Suprapubic skin (tissue), 4 donors: Measurements from ENCODE around the gene FIGNL1. TPM values are rescaled to one million over a fixed set of nuclear protein-coding genes. Genes with fewer than 3 reads are reported as not detected.
A peak's percentile ranks its signal among the peaks of the same experiment; 100 is the strongest.

Experiments
- DNase-seq, 2 donors: peaks; one replicate each; pipeline ENCODE4 v3.0.0-alpha.2; 2019; ENCODE audit warnings: low spot score in 2 of 2
- H3K27ac ChIP-seq: fragments of 200-600 bp; sonication (generic); one replicate; pipeline ENCODE4 v1.5.1; 2019
- H3K27me3 ChIP-seq: fragments of 200-600 bp; sonication (generic); one replicate; pipeline ENCODE4 v1.5.1; 2019
- H3K36me3 ChIP-seq: fragments of 200-600 bp; sonication (generic); one replicate; pipeline ENCODE4 v1.5.1; 2019
- H3K4me1 ChIP-seq: fragments of 200-600 bp; sonication (generic); one replicate; pipeline ENCODE4 v1.5.1; 2019
- H3K4me3 ChIP-seq: fragments of 200-600 bp; sonication (generic); one replicate; pipeline ENCODE4 v1.5.1; 2019; ENCODE audit warnings: mild to moderate bottlenecking
- H3K9me3 ChIP-seq: fragments of 200-600 bp; sonication (generic); one replicate; pipeline ENCODE4 v1.5.1; 2019
- CTCF ChIP-seq, 2 donors: fragments of 200-600 bp in 1 of 2; fragments of 450-650 bp in 1 of 2; sonication (generic) in 1 of 2; IDR thresholded peaks; one replicate each; pipeline ENCODE4 v1.5.1; 2016 to 2019; ENCODE audit warnings: antibody characterized with exemption in 2 of 2, mild to moderate bottlenecking in 1 of 2, moderate library complexity in 1 of 2
- EP300 ChIP-seq: sonication (generic); formaldehyde crosslinking; IDR thresholded peaks from one replicate; pipeline ENCODE4 v1.6.1; 2017; ENCODE audit warnings: antibody characterized with exemption
- POLR2A ChIP-seq, 2 donors: fragments of 450-650 bp; IDR thresholded peaks; one replicate each; pipeline ENCODE4 v1.6.1; 2017; ENCODE audit warnings: antibody characterized with exemption in 2 of 2, mild to moderate bottlenecking in 2 of 2, moderate library complexity in 2 of 2
- POLR2AphosphoS5 ChIP-seq, 3 donors: sonication (generic); formaldehyde crosslinking; IDR thresholded peaks; one replicate each; pipeline ENCODE4 v1.6.1; 2017; ENCODE audit warnings: antibody characterized with exemption in 3 of 3
- WGBS: methylation state at CpG from one replicate; pipeline ENCODE4 v1.1.5; 2018; 5-methylcytosine and 5-hydroxymethylcytosine counted together
- total RNA-seq, 4 donors: library from RNA; depleted of rRNA; stranded (reverse); fragments of >200 nt; gene quantifications; one replicate each; pipeline ENCODE4 v1.1.0, GENCODE V29; 2016

FIGNL1 gene
- total RNA-seq, 4 donors from 2014 or later: 8.1 to 22.1 (median 16.4) TPM

GRCh38 chr7:50471970-50472369 lies 21.8 kb upstream of the FIGNL1 start:
- Histone ChIP-seq H3K9me3 (no peaks in the 10 kb centered on the region), H3K4me3 (no peak overlapping the region), H3K27me3 (no peaks in the 10 kb centered on the region), H3K27ac (no peak overlapping the region), H3K36me3 (no peaks in the 10 kb centered on the region), H3K4me1 (peaks cover 7% of the 10 kb centered on the region)
- TF ChIP-seq POLR2A (IDR thresholded peaks at IDR 0.05) (no peak), CTCF (IDR thresholded peaks at IDR 0.05) (no peak), POLR2AphosphoS5 (IDR thresholded peaks at IDR 0.05) (no peak), EP300 (no peak)
- DNase-seq: no peak
- WGBS: 93% methylated on average over 5 of the region's 5 CpGs

- TF ChIP-seq POLR2AphosphoS5 (IDR thresholded peaks at IDR 0.05) (no peak), POLR2A (IDR thresholded peaks at IDR 0.05) (no peak), CTCF (IDR thresholded peaks at IDR 0.05) (no peak), EP300 (no peak)
- H3K27ac ChIP-seq: no peak overlapping the region
- peaks cover 7% of the 10 kb centered on the region for H3K4me1 ChIP-seq
- no peak overlapping the region for H3K4me3 ChIP-seq
- 92% methylated on average over 10 of the region's 17 CpGs for WGBS
- H3K27me3 ChIP-seq: no peaks in the 10 kb centered on the region
- DNase-seq: no peak
- no peaks in the 10 kb centered on the region for H3K9me3 ChIP-seq
- no peaks in the 10 kb centered on the region for H3K36me3 ChIP-seq
These were observed 20.4 kb upstream of the FIGNL1 start for GRCh38 chr7:50470250-50471163.

GRCh38 chr7:50469181-50469580 lies 19.0 kb upstream of the FIGNL1 start:
- Histone ChIP-seq H3K27me3 (no peaks in the 10 kb centered on the region), H3K4me1 (peaks cover 5% of the 10 kb centered on the region), H3K36me3 (no peaks in the 10 kb centered on the region), H3K4me3 (no peak overlapping the region), H3K9me3 (no peaks in the 10 kb centered on the region), H3K27ac (no peak overlapping the region)
- 93% methylated on average over 4 of the region's 4 CpGs for WGBS
- no peak for DNase-seq
- TF ChIP-seq EP300 (no peak), POLR2A (IDR thresholded peaks at IDR 0.05) (no peak)

GRCh38 chr7:50467817-50468610 lies 17.9 kb upstream of the FIGNL1 start:
- no peak for TF ChIP-seq POLR2A (IDR thresholded peaks at IDR 0.05)
- peak; percentile 68 to 83 for TF ChIP-seq CTCF (IDR thresholded peaks at IDR 0.05)
- Histone ChIP-seq H3K36me3 (no peaks in the 10 kb centered on the region), H3K27me3 (no peaks in the 10 kb centered on the region), H3K27ac (no peak overlapping the region), H3K4me3 (no peak overlapping the region), H3K4me1 (peaks cover 4% of the 10 kb centered on the region), H3K9me3 (no peaks in the 10 kb centered on the region)
- 7% methylated on average over 28 of the region's 30 CpGs for WGBS
- peak; percentile 85 to 91 for DNase-seq

- TF ChIP-seq POLR2A (IDR thresholded peaks at IDR 0.05) (no peak), EP300 (no peak), CTCF (IDR thresholded peaks at IDR 0.05) (no peak), POLR2AphosphoS5 (IDR thresholded peaks at IDR 0.05) (no peak)
- Histone ChIP-seq H3K4me3 (no peak overlapping the region), H3K27me3 (no peaks in the 10 kb centered on the region), H3K9me3 (no peaks in the 10 kb centered on the region), H3K36me3 (no peaks in the 10 kb centered on the region), H3K4me1 (peaks cover 4% of the 10 kb centered on the region), H3K27ac (no peak overlapping the region)
- WGBS: 94% methylated on average over 11 of the region's 11 CpGs
- no peak for DNase-seq
These were observed 16.9 kb upstream of the FIGNL1 start for GRCh38 chr7:50466815-50467585.
